Stomach (tissue), 4 donors: Measurements from ENCODE around the gene TECR.
"Not testable (repeated sequence)": the region's sequence is repeated elsewhere in the genome, so short reads cannot be mapped to it uniquely, and the experiment has no call there.

Experiments used
- CTCF ChIP-seq, 7 experiments: fragments of 450-650 bp in 4 of 7; fragments of 200-600 bp in 3 of 7; sonication (generic) in 3 of 7; IDR thresholded peaks; one replicate each; pipeline ENCODE4 v1.5.1; 2016 to 2019; ENCODE audit warnings: antibody characterized with exemption in 7 of 7, control low read depth in 2 of 7, mild to moderate bottlenecking in 1 of 7
- POLR2A ChIP-seq, 4 donors: fragments of 450-650 bp; IDR thresholded peaks; one replicate each; pipeline ENCODE4 v1.6.1; 2016; ENCODE audit warnings: antibody characterized with exemption in 4 of 4, control low read depth in 2 of 4, mild to moderate bottlenecking in 1 of 4, moderate library complexity in 1 of 4

GRCh38 chr19:14564652-14565297 lies 35.4 kb downstream of the TECR start:
- not testable (repeated sequence) for TF ChIP-seq CTCF, POLR2A (IDR thresholded peaks at IDR 0.05)
